ENCODE results near the gene KMT5C. TPM values are rescaled to one million over a fixed set of nuclear protein-coding genes. Genes with fewer than 3 reads are reported as not detected.

The KMT5C gene
- total and polyA plus RNA-seq, 10 of the 15 experiments (the other 5 are each of a cell fraction or from before 2014, with no cell fraction given) = 0.20 to 15.8 (median 4.3) TPM; not detected in 1

- TF ChIP-seq, protein P1, sequence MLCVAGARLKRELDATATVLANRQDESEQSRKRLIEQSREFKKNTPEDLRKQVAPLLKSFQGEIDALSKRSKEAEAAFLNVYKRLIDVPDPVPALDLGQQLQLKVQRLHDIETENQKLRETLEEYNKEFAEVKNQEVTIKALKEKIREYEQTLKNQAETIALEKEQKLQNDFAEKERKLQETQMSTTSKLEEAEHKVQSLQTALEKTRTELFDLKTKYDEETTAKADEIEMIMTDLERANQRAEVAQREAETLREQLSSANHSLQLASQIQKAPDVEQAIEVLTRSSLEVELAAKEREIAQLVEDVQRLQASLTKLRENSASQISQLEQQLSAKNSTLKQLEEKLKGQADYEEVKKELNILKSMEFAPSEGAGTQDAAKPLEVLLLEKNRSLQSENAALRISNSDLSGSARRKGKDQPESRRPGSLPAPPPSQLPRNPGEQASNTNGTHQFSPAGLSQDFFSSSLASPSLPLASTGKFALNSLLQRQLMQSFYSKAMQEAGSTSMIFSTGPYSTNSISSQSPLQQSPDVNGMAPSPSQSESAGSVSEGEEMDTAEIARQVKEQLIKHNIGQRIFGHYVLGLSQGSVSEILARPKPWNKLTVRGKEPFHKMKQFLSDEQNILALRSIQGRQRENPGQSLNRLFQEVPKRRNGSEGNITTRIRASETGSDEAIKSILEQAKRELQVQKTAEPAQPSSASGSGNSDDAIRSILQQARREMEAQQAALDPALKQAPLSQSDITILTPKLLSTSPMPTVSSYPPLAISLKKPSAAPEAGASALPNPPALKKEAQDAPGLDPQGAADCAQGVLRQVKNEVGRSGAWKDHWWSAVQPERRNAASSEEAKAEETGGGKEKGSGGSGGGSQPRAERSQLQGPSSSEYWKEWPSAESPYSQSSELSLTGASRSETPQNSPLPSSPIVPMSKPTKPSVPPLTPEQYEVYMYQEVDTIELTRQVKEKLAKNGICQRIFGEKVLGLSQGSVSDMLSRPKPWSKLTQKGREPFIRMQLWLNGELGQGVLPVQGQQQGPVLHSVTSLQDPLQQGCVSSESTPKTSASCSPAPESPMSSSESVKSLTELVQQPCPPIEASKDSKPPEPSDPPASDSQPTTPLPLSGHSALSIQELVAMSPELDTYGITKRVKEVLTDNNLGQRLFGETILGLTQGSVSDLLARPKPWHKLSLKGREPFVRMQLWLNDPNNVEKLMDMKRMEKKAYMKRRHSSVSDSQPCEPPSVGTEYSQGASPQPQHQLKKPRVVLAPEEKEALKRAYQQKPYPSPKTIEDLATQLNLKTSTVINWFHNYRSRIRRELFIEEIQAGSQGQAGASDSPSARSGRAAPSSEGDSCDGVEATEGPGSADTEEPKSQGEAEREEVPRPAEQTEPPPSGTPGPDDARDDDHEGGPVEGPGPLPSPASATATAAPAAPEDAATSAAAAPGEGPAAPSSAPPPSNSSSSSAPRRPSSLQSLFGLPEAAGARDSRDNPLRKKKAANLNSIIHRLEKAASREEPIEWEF (IDR thresholded peaks at IDR 0.05; ENCODE audit: insufficient replicate concordance, low read depth, low read length) = no peak
- TF ChIP-seq CBX3 (IDR thresholded peaks at IDR 0.05; ENCODE audit: borderline replicate concordance, low read depth) (no peak), NFIC (IDR thresholded peaks at IDR 0.05; ENCODE audit: low read depth, low read length) (no peak), NFYB (IDR thresholded peaks at IDR 0.05; ENCODE audit: insufficient read depth, low read depth, low read length) (no peak), YBX1 (IDR thresholded peaks at IDR 0.05) (no peak), IRF5 (IDR thresholded peaks at IDR 0.05; ENCODE audit: borderline replicate concordance) (no peak), MTA2 (IDR thresholded peaks at IDR 0.05; ENCODE audit: low read depth) (no peak), BCL11A (IDR thresholded peaks at IDR 0.05; ENCODE audit: low read depth, low read length) (no peak), BACH1 (IDR thresholded peaks at IDR 0.05; ENCODE audit: borderline replicate concordance) (no peak), TARDBP (IDR thresholded peaks at IDR 0.05; ENCODE audit: borderline replicate concordance) (no peak), EZH2 (IDR thresholded peaks at IDR 0.05; ENCODE audit: borderline replicate concordance, control insufficient read depth, low read depth, low read length) (no peak)
Observed at GRCh38 chr19:55379174-55379573, 39.5 kb downstream of the KMT5C start (continued).
